ENCODE measurements around the gene DGUOK. TPM values are rescaled to one million over a fixed set of nuclear protein-coding genes. Genes with fewer than 3 reads are reported as not detected.

DGUOK gene
- total and polyA plus RNA-seq, 10 of the 15 experiments (the other 5 are each of a cell fraction or from before 2014, with no cell fraction given): 64.4 to 234 (median 91.4) TPM

DNA sequence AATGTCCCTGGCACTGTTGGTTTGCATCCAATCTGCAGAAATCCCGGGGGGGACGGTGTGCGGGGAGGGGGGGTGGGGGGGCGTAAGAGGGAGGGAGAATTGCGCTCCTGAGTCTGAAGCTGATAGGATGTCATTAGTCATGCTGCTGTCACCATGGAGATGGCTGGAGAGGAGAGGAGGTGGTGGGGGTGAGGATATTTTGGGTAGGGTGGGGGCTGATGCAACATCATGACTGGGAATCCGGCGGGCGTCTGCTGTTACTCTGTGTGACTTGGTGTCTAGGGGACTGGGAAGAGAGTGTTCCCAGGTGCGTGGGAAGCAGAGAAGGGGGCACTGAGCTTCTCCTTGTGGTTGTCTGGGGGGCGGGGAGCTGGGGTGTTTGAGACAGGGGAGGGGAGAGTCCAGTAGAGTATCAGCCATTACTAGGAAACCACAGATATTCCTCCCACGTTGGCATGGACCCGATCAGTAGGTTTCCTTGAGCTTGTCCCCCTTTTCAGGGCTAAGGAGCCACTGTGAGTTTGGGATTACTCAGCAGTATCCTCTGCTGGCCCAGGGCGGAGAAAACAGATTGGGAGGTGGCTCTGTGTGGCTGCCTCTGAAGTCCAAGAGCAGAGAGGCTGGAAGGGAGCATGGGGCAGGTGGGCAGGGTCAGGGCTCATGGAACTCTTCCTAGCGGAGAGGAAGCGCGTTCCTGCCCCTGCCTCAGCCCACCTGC, 77.0 kb downstream of the DGUOK start:
- intact Hi-C loops (cut with micrococcal nuclease; ENCODE audit: unreplicated experiment): loop anchor here (5.0 kb wide), 1 partner anchor 74 kb away; no protein-coding TSS in a partner anchor
- DNase-seq (ENCODE audit: low read depth, low spot score): no peak
- Histone ChIP-seq H3K36me3 (ENCODE audit: control insufficient read depth in 2 of 2, insufficient read depth in 2 of 2, low read length in 1 of 2) (peaks cover 16 to 30% of the 10 kb centered on the region in 2 experiments; a peak in 3 of 4 replicates), H4K20me1 (ENCODE audit: control insufficient read depth, insufficient read depth) (peaks cover 16% of the 10 kb centered on the region), H3K27ac (ENCODE audit: control insufficient read depth, insufficient read depth) (no peak overlapping the region), H3K4me2 (ENCODE audit: control insufficient read depth, insufficient read depth) (peak overlapping the region; percentile 13; the same call in 1 of the 2 replicates), H3K9ac (ENCODE audit: control insufficient read depth, insufficient read depth, low read length) (no peak overlapping the region), H3K4me1 (ENCODE audit: control insufficient read depth, insufficient read depth, low read length) (peaks cover 13% of the 10 kb centered on the region), H3K27me3 (replicated peaks in 1 of 2; ENCODE audit: control insufficient read depth in 2 of 2, insufficient read depth in 2 of 2, low read length in 1 of 2) (no peaks in the 10 kb centered on the region), H2AFZ (ENCODE audit: control insufficient read depth, low read depth, low read length) (no peak overlapping the region), H3K9me3 (replicated peaks; ENCODE audit: control insufficient read depth, insufficient read depth, low read length) (no peaks in the 10 kb centered on the region), H3K79me2 (ENCODE audit: control insufficient read depth, insufficient read depth, low read length) (peaks cover 98% of the 10 kb centered on the region), H3K4me3 (no peak overlapping the region)
- no TSS peak for BruUV-seq (replicated peaks)
- 61% methylated on average over 8 of the region's 16 CpGs for WGBS (ENCODE audit: insufficient coverage, insufficient replicate concordance, low lambda C conversion rate, missing lambda C conversion rate)
- ChIA-PET CTCF (interaction anchor here (0.8 to 1.8 kb wide), 2 partner anchors 8 to 181 kb away, joined by 3 to 6 read pairs; no protein-coding TSS in a partner anchor), RAD21 (ENCODE audit: unreplicated experiment) (interaction anchor here (1.8 to 3.8 kb wide), 3 partner anchors 15 to 28 kb away, joined by 5 to 27 read pairs (median 6); no protein-coding TSS in a partner anchor), POLR2A (interaction anchor here (1.1 to 3.4 kb wide), 5 partner anchors 10 to 145 kb away, joined by 3 to 16 read pairs (median 4); no protein-coding TSS in a partner anchor), SMC1A (ENCODE audit: uncharacterized antibody, unreplicated experiment) (interaction anchor here (1.0 to 5.0 kb wide), 7 partner anchors 9 to 145 kb away, joined by 3 to 25 read pairs (median 4); no protein-coding TSS in a partner anchor)
- ATAC-seq: no peak
- TF ChIP-seq MEF2B (IDR thresholded peaks at IDR 0.05; ENCODE audit: partially characterized antibody, poor library complexity, severe bottlenecking): no peak
- TF ChIP-seq GABPA (IDR thresholded peaks at IDR 0.05; ENCODE audit: low read depth): no peak
- no peak for TF ChIP-seq TBL1XR1 (IDR thresholded peaks at IDR 0.05; ENCODE audit: low read depth, low read length)
- no peak for TF ChIP-seq NFYA (IDR thresholded peaks at IDR 0.05; ENCODE audit: borderline replicate concordance, low read depth, low read length)
- no peak for TF ChIP-seq RAD51 (IDR thresholded peaks at IDR 0.05)
- no peak for TF ChIP-seq NFYB (IDR thresholded peaks at IDR 0.05; ENCODE audit: insufficient read depth, low read depth, low read length)
- TF ChIP-seq, protein P1, sequence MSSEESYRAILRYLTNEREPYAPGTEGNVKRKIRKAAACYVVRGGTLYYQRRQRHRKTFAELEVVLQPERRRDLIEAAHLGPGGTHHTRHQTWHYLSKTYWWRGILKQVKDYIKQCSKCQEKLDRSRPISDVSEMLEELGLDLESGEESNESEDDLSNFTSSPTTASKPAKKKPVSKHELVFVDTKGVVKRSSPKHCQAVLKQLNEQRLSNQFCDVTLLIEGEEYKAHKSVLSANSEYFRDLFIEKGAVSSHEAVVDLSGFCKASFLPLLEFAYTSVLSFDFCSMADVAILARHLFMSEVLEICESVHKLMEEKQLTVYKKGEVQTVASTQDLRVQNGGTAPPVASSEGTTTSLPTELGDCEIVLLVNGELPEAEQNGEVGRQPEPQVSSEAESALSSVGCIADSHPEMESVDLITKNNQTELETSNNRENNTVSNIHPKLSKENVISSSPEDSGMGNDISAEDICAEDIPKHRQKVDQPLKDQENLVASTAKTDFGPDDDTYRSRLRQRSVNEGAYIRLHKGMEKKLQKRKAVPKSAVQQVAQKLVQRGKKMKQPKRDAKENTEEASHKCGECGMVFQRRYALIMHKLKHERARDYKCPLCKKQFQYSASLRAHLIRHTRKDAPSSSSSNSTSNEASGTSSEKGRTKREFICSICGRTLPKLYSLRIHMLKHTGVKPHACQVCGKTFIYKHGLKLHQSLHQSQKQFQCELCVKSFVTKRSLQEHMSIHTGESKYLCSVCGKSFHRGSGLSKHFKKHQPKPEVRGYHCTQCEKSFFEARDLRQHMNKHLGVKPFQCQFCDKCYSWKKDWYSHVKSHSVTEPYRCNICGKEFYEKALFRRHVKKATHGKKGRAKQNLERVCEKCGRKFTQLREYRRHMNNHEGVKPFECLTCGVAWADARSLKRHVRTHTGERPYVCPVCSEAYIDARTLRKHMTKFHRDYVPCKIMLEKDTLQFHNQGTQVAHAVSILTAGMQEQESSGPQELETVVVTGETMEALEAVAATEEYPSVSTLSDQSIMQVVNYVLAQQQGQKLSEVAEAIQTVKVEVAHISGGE (CRISPR knock-in tag; IDR thresholded peaks at IDR 0.05): no peak
- TF ChIP-seq, protein P2, sequence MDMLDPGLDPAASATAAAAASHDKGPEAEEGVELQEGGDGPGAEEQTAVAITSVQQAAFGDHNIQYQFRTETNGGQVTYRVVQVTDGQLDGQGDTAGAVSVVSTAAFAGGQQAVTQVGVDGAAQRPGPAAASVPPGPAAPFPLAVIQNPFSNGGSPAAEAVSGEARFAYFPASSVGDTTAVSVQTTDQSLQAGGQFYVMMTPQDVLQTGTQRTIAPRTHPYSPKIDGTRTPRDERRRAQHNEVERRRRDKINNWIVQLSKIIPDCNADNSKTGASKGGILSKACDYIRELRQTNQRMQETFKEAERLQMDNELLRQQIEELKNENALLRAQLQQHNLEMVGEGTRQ (IDR thresholded peaks at IDR 0.05; ENCODE audit: borderline replicate concordance, low read depth, low read length): no peak
- no peak for FAIRE-seq
- in situ Hi-C loops (cut with MboI): no loop called here

Data from GM12878 (cell line).